IPS-15b (cell line): ENCODE results near the gene HSPA4.
"Not testable (repeated sequence)": the region's sequence is repeated elsewhere in the genome, so short reads cannot be mapped to it uniquely, and the experiment has no call there.

ENCODE experiments used
- H3K27me3 ChIP-seq: one replicate; pipeline ENCODE4 v1.6.1; 2013; ENCODE audit warnings: low read length; ENCODE audit not compliant: control insufficient read depth, insufficient read depth
- H3K36me3 ChIP-seq: one replicate; pipeline ENCODE4 v1.6.1; 2013; ENCODE audit warnings: low read length; ENCODE audit not compliant: control insufficient read depth, insufficient read depth
- H3K4me1 ChIP-seq: one replicate; pipeline ENCODE4 v1.6.1; 2013; ENCODE audit warnings: mild to moderate bottlenecking, low read length; ENCODE audit not compliant: control insufficient read depth, insufficient read depth
- H3K4me3 ChIP-seq: one replicate; pipeline ENCODE4 v1.5.1; 2013; ENCODE audit warnings: low read depth, low read length
- H3K9ac ChIP-seq: one replicate; pipeline ENCODE4 v1.6.1; 2013; ENCODE audit warnings: low read depth, mild to moderate bottlenecking, low read length
- H3K9me3 ChIP-seq: one replicate; pipeline ENCODE4 v1.6.1; 2013; ENCODE audit warnings: mild to moderate bottlenecking, low read length; ENCODE audit not compliant: control insufficient read depth, insufficient read depth

The HSPA4 gene

GRCh38 chr5:133034064-133034463 is 17.7 kb upstream of the HSPA4 start:
- Histone ChIP-seq H3K9ac (no peak overlapping the region), H3K4me3 (no peak overlapping the region), H3K4me1 (no peaks in the 10 kb centered on the region), H3K27me3 (no peaks in the 10 kb centered on the region), H3K36me3 (no peaks in the 10 kb centered on the region), H3K9me3 (no peaks in the 10 kb centered on the region)

- Histone ChIP-seq H3K4me1 (no peaks in the 10 kb centered on the region), H3K4me3 (no peak overlapping the region), H3K27me3 (no peaks in the 10 kb centered on the region), H3K36me3 (no peaks in the 10 kb centered on the region), H3K9me3 (no peaks in the 10 kb centered on the region), H3K9ac (no peak overlapping the region)
Measured at GRCh38 chr5:133035224-133035623, 16.6 kb upstream of the HSPA4 start.

DNA sequence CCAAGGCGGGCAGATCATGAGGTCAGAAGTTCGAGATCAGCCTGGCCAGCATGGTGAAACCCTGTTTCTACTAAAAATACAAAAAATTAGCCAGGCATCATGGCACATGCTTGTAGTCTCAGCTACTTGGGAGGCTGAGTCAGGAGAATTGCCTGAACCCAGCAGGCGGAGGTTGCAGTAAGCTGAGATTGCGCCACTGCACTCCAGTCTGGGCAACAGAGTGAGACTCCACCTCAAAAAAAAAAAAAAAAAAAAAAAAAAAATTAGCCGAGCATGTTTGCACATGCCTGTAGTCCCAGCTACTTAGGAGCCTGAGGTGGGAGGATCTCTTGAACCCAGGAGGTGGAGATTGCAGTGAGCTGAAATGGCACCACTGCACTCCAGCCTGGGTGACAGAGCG is 15.1 kb upstream of the HSPA4 start:
- not testable (repeated sequence) for H3K4me3 ChIP-seq, H3K4me1 ChIP-seq, H3K9me3 ChIP-seq, H3K9ac ChIP-seq, H3K36me3 ChIP-seq, H3K27me3 ChIP-seq

- Histone ChIP-seq H3K4me1 (peaks cover 3% of the 10 kb centered on the region), H3K4me3 (no peak overlapping the region), H3K9me3 (no peaks in the 10 kb centered on the region), H3K36me3 (no peaks in the 10 kb centered on the region), H3K27me3 (no peaks in the 10 kb centered on the region), H3K9ac (no peak overlapping the region)
Measured at GRCh38 chr5:133041157-133041784, 10.5 kb upstream of the HSPA4 start.

- H3K4me1 ChIP-seq: peaks cover 3% of the 10 kb centered on the region
- H3K4me3 ChIP-seq: no peak overlapping the region
Measured at GRCh38 chr5:133041910-133042309, 9.9 kb upstream of the HSPA4 start.

DNA sequence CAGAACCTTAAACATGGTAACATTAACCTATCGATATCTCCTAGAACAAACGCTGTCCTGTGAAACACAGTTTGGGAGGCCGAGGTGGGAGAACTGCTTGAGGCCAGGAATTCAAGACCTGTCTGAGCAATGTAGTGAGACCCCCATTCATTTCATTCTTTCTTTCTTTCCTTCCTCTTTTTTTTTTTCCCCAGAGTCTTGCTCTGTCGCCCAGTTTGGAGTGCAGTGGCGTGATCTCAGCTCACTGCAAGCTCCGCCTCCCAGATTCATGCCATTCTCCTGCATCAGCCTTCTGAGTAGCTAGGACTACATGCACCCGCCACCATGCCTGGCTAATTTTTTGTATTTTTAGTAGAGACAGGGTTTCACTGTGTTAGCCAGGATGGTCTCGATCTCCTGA is 5.3 kb upstream of the HSPA4 start:
- H3K36me3 ChIP-seq, H3K9me3 ChIP-seq, H3K4me3 ChIP-seq, H3K9ac ChIP-seq, H3K4me1 ChIP-seq, H3K27me3 ChIP-seq: not testable (repeated sequence)

More at GRCh38 chr5:133041910-133042309, 9.9 kb upstream of the HSPA4 start:
- Histone ChIP-seq H3K27me3 (no peaks in the 10 kb centered on the region), H3K36me3 (no peaks in the 10 kb centered on the region), H3K9ac (no peak overlapping the region), H3K9me3 (no peaks in the 10 kb centered on the region)

GRCh38 chr5:133047404-133047803 is 4.4 kb upstream of the HSPA4 start:
- Histone ChIP-seq H3K4me3 (no peak overlapping the region), H3K9me3 (no peaks in the 10 kb centered on the region), H3K27me3 (no peaks in the 10 kb centered on the region), H3K36me3 (peaks cover 6% of the 10 kb centered on the region), H3K9ac (no peak overlapping the region), H3K4me1 (peaks cover 8% of the 10 kb centered on the region)

DNA sequence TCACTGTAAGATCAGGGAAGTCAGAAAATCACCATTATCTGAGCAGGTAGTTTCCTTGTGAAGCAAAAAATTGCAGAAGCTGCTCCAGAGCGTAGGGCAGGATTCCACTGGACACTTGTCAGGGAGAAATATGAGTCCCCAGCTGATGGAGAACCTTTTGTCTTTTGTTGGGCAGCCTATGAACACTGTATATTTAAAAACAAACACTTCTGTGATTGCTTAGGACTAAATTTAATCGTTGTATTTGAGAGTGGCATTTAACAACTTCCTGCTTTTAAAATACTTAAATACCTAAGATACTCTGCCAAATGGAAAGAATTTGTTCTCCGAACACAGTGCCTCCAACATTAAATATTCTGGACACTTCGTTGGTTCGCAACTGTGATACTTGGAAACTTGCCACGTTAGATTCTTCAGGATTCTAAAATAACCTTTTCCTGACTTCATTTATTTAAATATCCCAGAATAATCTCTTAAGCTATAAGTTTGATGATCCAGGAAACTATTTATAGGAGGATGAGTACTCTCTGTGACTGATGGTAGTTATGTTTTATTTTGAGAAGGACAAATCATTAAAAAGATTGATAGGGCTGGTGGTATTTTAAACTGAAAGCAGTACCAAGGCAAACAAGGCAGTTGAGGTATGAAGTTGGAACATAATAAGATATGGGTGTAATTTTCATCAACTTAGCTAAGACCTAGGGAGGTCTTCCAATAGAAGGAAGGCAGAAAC is 2.7 kb upstream of the HSPA4 start:
- Histone ChIP-seq H3K4me1 (peaks cover 8% of the 10 kb centered on the region), H3K9ac (no peak overlapping the region), H3K9me3 (no peaks in the 10 kb centered on the region), H3K36me3 (peaks cover 6% of the 10 kb centered on the region), H3K27me3 (no peaks in the 10 kb centered on the region), H3K4me3 (no peak overlapping the region)

- H3K9me3 ChIP-seq: no peaks in the 10 kb centered on the region
- H3K36me3 ChIP-seq: peaks cover 6% of the 10 kb centered on the region
- no peak overlapping the region for H3K9ac ChIP-seq
- no peak overlapping the region for H3K4me3 ChIP-seq
- H3K4me1 ChIP-seq: peaks cover 12% of the 10 kb centered on the region
- no peaks in the 10 kb centered on the region for H3K27me3 ChIP-seq
Measured at GRCh38 chr5:133049726-133050048, 2.1 kb upstream of the HSPA4 start.

DNA sequence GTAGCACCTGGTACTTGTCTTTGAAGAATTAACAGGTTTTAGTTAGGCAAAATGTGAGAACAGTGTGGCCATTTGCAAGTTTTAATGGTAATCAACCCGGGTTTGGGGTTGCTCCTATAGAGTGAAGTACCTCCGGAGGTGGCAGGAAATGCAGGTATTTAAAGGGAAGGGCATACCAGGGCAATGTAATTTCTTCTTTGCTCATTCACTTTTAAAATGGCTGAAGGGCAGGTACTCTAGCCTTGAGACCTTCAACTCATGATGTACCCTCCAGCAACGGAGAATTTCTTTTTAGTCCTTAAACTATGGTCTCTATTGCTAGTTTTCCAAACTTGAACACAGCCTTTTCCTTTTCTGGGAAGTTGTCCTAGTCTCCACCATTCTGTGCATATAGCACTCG is 1.3 kb upstream of the HSPA4 start:
- H3K36me3 ChIP-seq: peaks cover 6% of the 10 kb centered on the region
- H3K4me1 ChIP-seq: peaks cover 15% of the 10 kb centered on the region
- H3K9me3 ChIP-seq: no peaks in the 10 kb centered on the region
- H3K4me3 ChIP-seq: peak overlapping the region; percentile 98
- H3K27me3 ChIP-seq: no peaks in the 10 kb centered on the region
- H3K9ac ChIP-seq: peak overlapping the region; percentile 100

DNA sequence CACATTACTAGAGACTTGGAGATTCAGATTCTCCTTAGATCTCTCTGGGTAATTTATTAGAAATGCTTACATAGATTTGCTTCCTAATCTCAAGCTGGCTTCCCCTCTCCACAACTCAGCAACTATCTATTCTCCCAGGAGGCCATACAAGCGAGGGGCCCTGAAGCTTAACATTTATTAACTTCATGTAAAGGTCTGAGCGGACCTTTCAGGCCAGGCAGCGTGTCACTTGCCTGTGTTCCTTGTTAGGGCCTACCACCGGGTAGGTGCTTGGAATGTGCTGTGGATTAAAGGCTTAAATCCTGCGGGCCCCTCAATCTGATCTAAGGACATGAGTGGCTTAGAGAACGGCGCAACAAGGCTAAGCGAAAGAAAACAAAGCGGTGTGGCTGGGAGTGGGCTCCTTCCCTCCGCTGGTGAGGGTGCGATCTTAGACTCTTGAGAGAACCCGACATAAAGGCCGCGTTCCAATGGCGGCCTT is 712 bp upstream of the HSPA4 start:
- H3K4me1 ChIP-seq: peaks cover 18% of the 10 kb centered on the region

More for the DNA sequence above, 712 bp upstream of the HSPA4 start:
- Histone ChIP-seq H3K4me3 (peak overlapping the region; percentile 98), H3K36me3 (peaks cover 6% of the 10 kb centered on the region), H3K9me3 (no peaks in the 10 kb centered on the region), H3K9ac (peak overlapping the region; percentile 100), H3K27me3 (no peaks in the 10 kb centered on the region)
